IMR-90 (cell line): ENCODE results near the gene APBB1IP. TPM values are rescaled to one million over a fixed set of nuclear protein-coding genes. Genes with fewer than 3 reads are reported as not detected.

Experiments used
- ATAC-seq: fragments of 200-7000 bp; cut with Tn5 transposase; 2 replicates; pipeline ENCODE4 v1.9.1; 2020; ENCODE audit warnings: low read depth, mild to moderate bottlenecking, moderate library complexity
- BruUV-seq: library from RNA; stranded (reverse); fragments of 400-500 nt; replicated peaks from 2 replicates; lab custom pipeline; 2021; lab: Mats Ljungman, UMichigan
- CTCF ChIA-PET: fragments of 300-600 bp; formaldehyde crosslinking; extraction: SDS; loops from one replicate; lab custom pipeline; 2021; ENCODE audit warnings: antibody characterized with exemption; lab: Yijun Ruan, JAX
- POLR2A ChIA-PET: fragments of 300-600 bp; sonication (Branson Sonifier 250); formaldehyde crosslinking; loops from one replicate; lab custom pipeline; 2022; ENCODE audit warnings: antibody characterized with exemption; ENCODE audit not compliant: unreplicated experiment; lab: Charles Lee
- DNase-seq: peaks from one replicate; pipeline ENCODE4 v3.0.0; 2013
- H2AFZ ChIP-seq: replicated peaks from 2 replicates; pipeline ENCODE3; 2013; ENCODE audit warnings: low read length, mild to moderate bottlenecking; ENCODE audit not compliant: poor library complexity
- H2AK5ac ChIP-seq: 2 replicates; pipeline ENCODE4 v1.6.1; 2013; ENCODE audit warnings: low read depth, low read length, inconsistent platforms
- H2AK9ac ChIP-seq: replicated peaks from 2 replicates; pipeline ENCODE3; 2013; ENCODE audit warnings: mild to moderate bottlenecking, low read depth, low read length, moderate library complexity; ENCODE audit not compliant: poor library complexity
- H2BK120ac ChIP-seq: 2 replicates; pipeline ENCODE4 v1.6.1; 2013; ENCODE audit warnings: low read depth, low read length, inconsistent platforms
- H2BK15ac ChIP-seq: 3 replicates; pipeline ENCODE4 v1.6.1; 2013; ENCODE audit warnings: low read depth, low read length, inconsistent platforms
- H2BK20ac ChIP-seq: 2 replicates; pipeline ENCODE4 v1.6.1; 2013; ENCODE audit warnings: low read depth, mild to moderate bottlenecking, inconsistent platforms, low read length, moderate library complexity
- H2BK5ac ChIP-seq: 2 replicates; pipeline ENCODE4 v1.6.1; 2013; ENCODE audit warnings: mild to moderate bottlenecking, low read depth, low read length, inconsistent platforms; ENCODE audit not compliant: poor library complexity, severe bottlenecking
- H3K14ac ChIP-seq: replicated peaks from 2 replicates; pipeline ENCODE4 v1.6.1; 2013; ENCODE audit warnings: low read depth, low read length, inconsistent platforms
- H3K18ac ChIP-seq: 2 replicates; pipeline ENCODE4 v1.6.1; 2013; ENCODE audit warnings: low read depth, low read length, control low read depth
- H3K23ac ChIP-seq: 2 replicates; pipeline ENCODE4 v1.6.1; 2013; ENCODE audit warnings: low read depth, low read length, inconsistent platforms
- H3K27ac ChIP-seq: 2 replicates; pipeline ENCODE4 v1.5.1; 2013; ENCODE audit warnings: mild to moderate bottlenecking, control low read depth, low read length; ENCODE audit not compliant: insufficient read depth
- H3K27me3 ChIP-seq: 2 replicates; pipeline ENCODE4 v1.6.1; 2013; ENCODE audit warnings: low read length; ENCODE audit not compliant: control insufficient read depth, insufficient read depth
- H3K36me3 ChIP-seq: 2 replicates; pipeline ENCODE4 v1.6.1; 2013; ENCODE audit warnings: low read length, mixed read lengths; ENCODE audit not compliant: control insufficient read depth, insufficient read depth
- H3K4ac ChIP-seq: 2 replicates; pipeline ENCODE4 v1.6.1; 2013; ENCODE audit warnings: low read depth, low read length, inconsistent platforms
- H3K4me1 ChIP-seq: 2 replicates; pipeline ENCODE4 v1.6.1; 2013; ENCODE audit warnings: low read length, mixed read lengths; ENCODE audit not compliant: control insufficient read depth, insufficient read depth
- H3K4me2 ChIP-seq: 2 replicates; pipeline ENCODE4 v1.6.1; 2013; ENCODE audit warnings: low read depth, mild to moderate bottlenecking, control low read depth, low read length, moderate library complexity
- H3K4me3 ChIP-seq: 2 replicates; pipeline ENCODE4 v1.5.1; 2013; ENCODE audit warnings: low read depth, mild to moderate bottlenecking, control low read depth, low read length, moderate library complexity; ENCODE audit not compliant: insufficient read depth
- H3K56ac ChIP-seq: 2 replicates; pipeline ENCODE4 v1.6.1; 2013; ENCODE audit warnings: low read length, inconsistent platforms; ENCODE audit not compliant: insufficient read depth; ENCODE audit errors: extremely low read depth
- H3K79me1 ChIP-seq, 2 experiments: 2 replicates each; pipeline ENCODE4 v1.6.1; 2013; ENCODE audit warnings: low read length in 2 of 2, inconsistent platforms in 1 of 2, low read depth in 1 of 2
- H3K9ac ChIP-seq: 2 replicates; pipeline ENCODE4 v1.6.1; 2013; ENCODE audit warnings: low read depth, low read length, control low read depth
- H3K9me1 ChIP-seq: 2 replicates; pipeline ENCODE4 v1.6.1; 2013; ENCODE audit warnings: low read length, inconsistent platforms; ENCODE audit not compliant: insufficient read depth
- H3K9me3 ChIP-seq: 2 replicates; pipeline ENCODE4 v1.6.1; 2013; ENCODE audit warnings: low read length; ENCODE audit not compliant: control insufficient read depth, insufficient read depth
- H4K20me1 ChIP-seq: 2 replicates; pipeline ENCODE4 v1.6.1; 2013; ENCODE audit warnings: low read length, inconsistent platforms; ENCODE audit not compliant: insufficient read depth
- H4K5ac ChIP-seq: 2 replicates; pipeline ENCODE4 v1.6.1; 2013; ENCODE audit warnings: mild to moderate bottlenecking, low read depth, low read length, control low read depth
- H4K8ac ChIP-seq, 2 experiments: 2 replicates each; pipeline ENCODE4 v1.6.1; 2013; ENCODE audit warnings: low read depth in 2 of 2, low read length in 2 of 2, control low read depth in 1 of 2, inconsistent platforms in 1 of 2
- H4K91ac ChIP-seq: 2 replicates; pipeline ENCODE4 v1.6.1; 2013; ENCODE audit warnings: low read depth, low read length, inconsistent platforms; ENCODE audit not compliant: insufficient read depth
- CEBPB ChIP-seq: IDR thresholded peaks from 2 replicates; pipeline ENCODE4 v1.6.1; 2012; ENCODE audit warnings: low read depth, low read length, improper control_type of control experiment
- CHD1 ChIP-seq: IDR thresholded peaks from 2 replicates; pipeline ENCODE4 v1.6.1; 2012; ENCODE audit warnings: low read depth, low read length, improper control_type of control experiment
- FOS ChIP-seq: fragments of 150-350 bp; IDR thresholded peaks from 2 replicates; pipeline ENCODE4 v1.6.1; 2016; ENCODE audit warnings: low read depth, low read length
- MAFK ChIP-seq: IDR thresholded peaks from 2 replicates; pipeline ENCODE4 v1.6.1; 2012; ENCODE audit warnings: low read depth, low read length, improper control_type of control experiment
- NFE2L2 ChIP-seq: fragments of 150-350 bp; IDR thresholded peaks from 2 replicates; pipeline ENCODE4 v1.6.1; 2016; ENCODE audit warnings: low read depth, mild to moderate bottlenecking, low read length
- POLR2A ChIP-seq: IDR thresholded peaks from 2 replicates; pipeline ENCODE4 v1.6.1; 2012; ENCODE audit warnings: mild to moderate bottlenecking, low read depth, low read length
- RAD21 ChIP-seq: IDR thresholded peaks from 2 replicates; pipeline ENCODE4 v1.6.1; 2012; ENCODE audit warnings: low read length, improper control_type of control experiment
- RFX5 ChIP-seq: IDR thresholded peaks from 2 replicates; pipeline ENCODE4 v1.8.0; 2012; ENCODE audit warnings: low read depth, mild to moderate bottlenecking, low read length, moderate library complexity
- SMC3 ChIP-seq: fragments of 150-350 bp; IDR thresholded peaks from 2 replicates; pipeline ENCODE4 v1.6.1; 2016; ENCODE audit warnings: low read depth, mild to moderate bottlenecking, antibody characterized with exemption, low read length, moderate library complexity
- WGBS, 2 experiments: methylation state at CpG; one replicate each; pipeline versions ENCODE4 v1.1.5 to v1.1.7; 2013; ENCODE audit warnings: missing lambda C conversion rate in 2 of 2; ENCODE audit not compliant: insufficient read length in 1 of 2; ENCODE audit errors: extremely low coverage in 2 of 2; 5-methylcytosine and 5-hydroxymethylcytosine counted together
- dilution Hi-C: fragments of 300-500 bp; cut with HindIII; formaldehyde crosslinking; loops from one replicate; pipeline ENCODE4 v1.14.3; 2018; ENCODE audit warnings: low sequenced_read_pairs; ENCODE audit not compliant: unreplicated experiment
- in situ Hi-C: fragments of 300-500 bp; cut with MboI; formaldehyde crosslinking; loops from 3 replicates; pipeline ENCODE4 v1.14.3; 2019; ENCODE audit warnings: low sequenced_read_pairs, inconsistent platforms, mixed read lengths
- intact Hi-C: fragments of 100-400 bp; cut with micrococcal nuclease; formaldehyde crosslinking; loops from 2 replicates; pipeline ENCODE4 v1.10.0; 2022
- polyA plus RNA-seq, 3 experiments: library from polyadenylated mRNA; depleted of rRNA; stranded (reverse); fragments of >200 nt; gene quantifications; 2 replicates each; pipeline ENCODE4 v1.2.3, GENCODE V29; 2012; ENCODE audit warnings: low replicate concordance in 1 of 3
- total RNA-seq: library from RNA; depleted of rRNA; stranded (reverse); fragments of >200 nt; gene quantifications from 2 replicates; pipeline ENCODE4 v1.2.3, GENCODE V29; 2012
- TF ChIP-seq, protein P1 (sequence below): fragments of 150-350 bp; IDR thresholded peaks from 2 replicates; pipeline ENCODE4 v1.6.1; 2017; ENCODE audit warnings: mild to moderate bottlenecking, antibody characterized with exemption, low read length, low read depth
- TF ChIP-seq, protein P2 (sequence below): fragments of 150-350 bp; IDR thresholded peaks from 2 replicates; pipeline ENCODE4 v1.6.1; 2016; ENCODE audit warnings: low read depth, mild to moderate bottlenecking, low read length, moderate library complexity, borderline replicate concordance
- TF ChIP-seq, protein P3 (sequence below): conservative IDR thresholded peaks from 2 replicates; pipeline ENCODE4 v1.5.1; 2012; ENCODE audit warnings: mild to moderate bottlenecking, low read depth, low read length, improper control_type of control experiment

The APBB1IP gene
- total and polyA plus RNA-seq, 2 of the 4 experiments (the other 2 are of a cell fraction), result not detected

DNA sequence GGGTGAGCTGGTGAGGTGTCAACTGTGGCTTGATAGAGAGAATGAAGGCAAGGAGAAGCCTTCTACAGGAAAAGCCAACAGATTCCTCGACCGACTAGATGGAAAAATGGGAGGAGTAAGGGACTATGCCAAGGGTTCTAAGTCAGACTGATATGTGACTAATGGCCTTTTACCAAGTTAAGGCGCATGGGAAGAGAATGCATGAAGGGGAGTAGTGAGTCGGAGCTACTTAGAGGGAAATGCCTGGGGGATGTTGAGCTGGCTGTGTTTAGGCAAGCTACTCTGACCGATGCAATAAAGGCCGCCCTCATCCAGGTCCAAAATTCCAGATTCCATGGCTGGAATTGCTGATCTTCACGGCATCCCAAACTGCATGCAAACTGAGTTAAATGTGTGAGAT is 48.2 kb downstream of the APBB1IP start:
- no peak overlapping the region for H2BK15ac ChIP-seq
- H4K20me1 ChIP-seq, result no peaks in the 10 kb centered on the region
- H3K9ac ChIP-seq, result no peak overlapping the region
- ChIA-PET POLR2A (no interaction called here), CTCF (no interaction called here)
- no peak overlapping the region for H2AK9ac ChIP-seq
- WGBS, 2 experiments, result 44% methylated on average over 2 of the region's 7 CpGs; no CpG with 5 or more reads in 1 of the 2 experiments
- no peak overlapping the region for H3K56ac ChIP-seq
- ATAC-seq, result no peak
- intact Hi-C loops (no loop called here), dilution Hi-C loops (no loop called here), in situ Hi-C loops (no loop called here)
- TF ChIP-seq RFX5, result no peak
- no peak for TF ChIP-seq MAFK
- TF ChIP-seq, protein P1, sequence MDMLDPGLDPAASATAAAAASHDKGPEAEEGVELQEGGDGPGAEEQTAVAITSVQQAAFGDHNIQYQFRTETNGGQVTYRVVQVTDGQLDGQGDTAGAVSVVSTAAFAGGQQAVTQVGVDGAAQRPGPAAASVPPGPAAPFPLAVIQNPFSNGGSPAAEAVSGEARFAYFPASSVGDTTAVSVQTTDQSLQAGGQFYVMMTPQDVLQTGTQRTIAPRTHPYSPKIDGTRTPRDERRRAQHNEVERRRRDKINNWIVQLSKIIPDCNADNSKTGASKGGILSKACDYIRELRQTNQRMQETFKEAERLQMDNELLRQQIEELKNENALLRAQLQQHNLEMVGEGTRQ, result no peak
- TF ChIP-seq, protein P2, sequence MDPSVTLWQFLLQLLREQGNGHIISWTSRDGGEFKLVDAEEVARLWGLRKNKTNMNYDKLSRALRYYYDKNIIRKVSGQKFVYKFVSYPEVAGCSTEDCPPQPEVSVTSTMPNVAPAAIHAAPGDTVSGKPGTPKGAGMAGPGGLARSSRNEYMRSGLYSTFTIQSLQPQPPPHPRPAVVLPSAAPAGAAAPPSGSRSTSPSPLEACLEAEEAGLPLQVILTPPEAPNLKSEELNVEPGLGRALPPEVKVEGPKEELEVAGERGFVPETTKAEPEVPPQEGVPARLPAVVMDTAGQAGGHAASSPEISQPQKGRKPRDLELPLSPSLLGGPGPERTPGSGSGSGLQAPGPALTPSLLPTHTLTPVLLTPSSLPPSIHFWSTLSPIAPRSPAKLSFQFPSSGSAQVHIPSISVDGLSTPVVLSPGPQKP, result no peak
- no peak for TF ChIP-seq CHD1
- TF ChIP-seq RAD21, result no peak
- no peak for TF ChIP-seq POLR2A
- TF ChIP-seq NFE2L2, result no peak
- TF ChIP-seq SMC3, result no peak
- TF ChIP-seq, protein P3, sequence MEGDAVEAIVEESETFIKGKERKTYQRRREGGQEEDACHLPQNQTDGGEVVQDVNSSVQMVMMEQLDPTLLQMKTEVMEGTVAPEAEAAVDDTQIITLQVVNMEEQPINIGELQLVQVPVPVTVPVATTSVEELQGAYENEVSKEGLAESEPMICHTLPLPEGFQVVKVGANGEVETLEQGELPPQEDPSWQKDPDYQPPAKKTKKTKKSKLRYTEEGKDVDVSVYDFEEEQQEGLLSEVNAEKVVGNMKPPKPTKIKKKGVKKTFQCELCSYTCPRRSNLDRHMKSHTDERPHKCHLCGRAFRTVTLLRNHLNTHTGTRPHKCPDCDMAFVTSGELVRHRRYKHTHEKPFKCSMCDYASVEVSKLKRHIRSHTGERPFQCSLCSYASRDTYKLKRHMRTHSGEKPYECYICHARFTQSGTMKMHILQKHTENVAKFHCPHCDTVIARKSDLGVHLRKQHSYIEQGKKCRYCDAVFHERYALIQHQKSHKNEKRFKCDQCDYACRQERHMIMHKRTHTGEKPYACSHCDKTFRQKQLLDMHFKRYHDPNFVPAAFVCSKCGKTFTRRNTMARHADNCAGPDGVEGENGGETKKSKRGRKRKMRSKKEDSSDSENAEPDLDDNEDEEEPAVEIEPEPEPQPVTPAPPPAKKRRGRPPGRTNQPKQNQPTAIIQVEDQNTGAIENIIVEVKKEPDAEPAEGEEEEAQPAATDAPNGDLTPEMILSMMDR, result no peak
- TF ChIP-seq FOS, result no peak
- TF ChIP-seq CEBPB, result no peak
- no TSS peak for BruUV-seq
- no peak overlapping the region for H2AK5ac ChIP-seq
- peaks cover 13% of the 10 kb centered on the region for H3K9me3 ChIP-seq
- H2BK5ac ChIP-seq, result no peak overlapping the region
- H4K8ac ChIP-seq, result no peak overlapping the region
- peak; percentile 32 for DNase-seq
- no peak overlapping the region for H2BK20ac ChIP-seq
- H3K4ac ChIP-seq, result no peak overlapping the region
- H4K91ac ChIP-seq, result no peak overlapping the region
- H3K18ac ChIP-seq, result no peak overlapping the region
- H3K27ac ChIP-seq, result no peak overlapping the region
- H3K79me1 ChIP-seq, result no peaks in the 10 kb centered on the region
- H2BK120ac ChIP-seq, result no peak overlapping the region
- no peaks in the 10 kb centered on the region for H3K27me3 ChIP-seq
- no peak overlapping the region for H3K14ac ChIP-seq
- H4K5ac ChIP-seq, result no peak overlapping the region
- H3K36me3 ChIP-seq, result no peaks in the 10 kb centered on the region
- no peak overlapping the region for H2AFZ ChIP-seq
- no peak overlapping the region for H3K4me2 ChIP-seq
- H3K23ac ChIP-seq, result no peak overlapping the region
- H3K4me3 ChIP-seq, result no peak overlapping the region
- no peaks in the 10 kb centered on the region for H3K9me1 ChIP-seq
- H3K4me1 ChIP-seq, result no peaks in the 10 kb centered on the region
